Measurements from ENCODE around the gene HMG20A.

Gene HMG20A

DNA sequence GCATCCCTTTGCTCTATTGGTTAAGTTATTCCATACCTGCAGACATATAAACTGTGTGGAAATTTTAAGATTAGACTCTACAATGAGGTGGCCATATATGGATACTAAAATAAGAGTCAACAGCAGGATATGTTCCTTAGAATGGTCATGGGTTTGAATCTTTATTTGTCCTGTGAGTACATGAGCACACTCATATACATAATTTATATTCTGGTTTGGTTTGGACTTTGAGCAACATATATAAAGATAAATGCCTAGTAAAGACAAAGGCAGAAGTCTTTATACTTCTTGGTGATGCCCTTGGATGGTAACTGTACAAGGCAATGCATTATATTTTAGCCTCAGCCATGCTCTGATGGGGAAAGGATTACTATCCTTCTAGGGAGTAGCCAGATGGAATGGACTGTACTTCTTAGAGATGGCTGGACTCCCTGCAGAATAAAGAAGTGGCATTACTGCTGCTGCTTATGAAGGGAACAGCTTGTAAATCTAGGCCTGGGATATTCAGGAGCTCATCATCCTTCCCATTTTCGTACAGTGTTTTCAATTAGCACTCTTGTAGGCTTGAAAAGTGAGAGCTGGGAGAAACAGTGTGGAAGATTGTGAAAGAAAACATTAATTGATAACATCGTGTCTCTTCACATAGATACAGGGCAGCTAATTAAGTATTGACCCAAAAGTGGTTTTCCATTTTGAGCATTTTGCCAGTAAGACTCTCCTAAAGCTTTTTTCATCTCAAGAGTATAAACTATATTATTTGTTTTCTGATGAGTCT, 60.4 kb downstream of the HMG20A start:
- DNase-seq: no peak

GRCh38 chr15:77481670-77482069, 61.0 kb downstream of the HMG20A start:
- DNase-seq: no peak

DNA sequence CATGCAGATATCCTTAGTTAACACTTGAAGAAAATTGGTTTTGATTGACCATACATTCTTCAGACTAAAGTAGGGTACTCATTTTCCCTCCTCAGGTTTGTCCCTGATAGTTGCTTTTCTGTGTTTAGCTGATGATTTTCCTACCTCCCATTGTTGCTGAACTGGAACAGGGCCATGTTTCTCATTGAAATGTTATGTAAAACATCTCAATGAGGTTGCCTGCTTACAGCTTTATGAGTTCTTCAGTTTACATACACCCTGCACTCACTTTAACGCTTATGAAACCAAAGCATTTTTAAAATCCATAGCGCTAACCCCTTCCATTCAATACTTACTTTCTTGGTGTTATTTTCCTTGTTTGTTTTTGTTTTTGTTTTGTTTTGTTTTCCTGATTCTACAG, 61.9 kb downstream of the HMG20A start:
- no peak for DNase-seq

GRCh38 chr15:77483425-77484140, 62.9 kb downstream of the HMG20A start:
- DNase-seq: no peak

DNA sequence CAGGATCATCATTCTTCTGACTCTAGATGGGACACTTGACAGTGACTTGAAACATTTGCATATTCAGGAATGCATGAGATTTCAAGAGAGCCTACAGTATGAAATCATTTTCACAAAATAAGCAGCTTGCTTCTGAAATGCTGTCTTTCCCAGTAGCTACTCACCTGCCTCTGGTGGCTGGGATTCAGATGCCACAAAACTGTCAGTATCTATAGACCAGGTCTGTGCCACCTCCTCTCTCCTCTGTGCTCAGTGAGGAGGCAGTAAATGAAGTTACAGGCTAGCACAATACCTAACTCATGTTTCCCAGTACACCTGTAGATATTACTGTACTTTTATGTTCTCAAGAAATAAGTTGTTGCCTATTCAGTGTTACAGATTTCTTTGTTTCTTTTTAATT, 64.3 kb downstream of the HMG20A start:
- no peak for DNase-seq

DNA sequence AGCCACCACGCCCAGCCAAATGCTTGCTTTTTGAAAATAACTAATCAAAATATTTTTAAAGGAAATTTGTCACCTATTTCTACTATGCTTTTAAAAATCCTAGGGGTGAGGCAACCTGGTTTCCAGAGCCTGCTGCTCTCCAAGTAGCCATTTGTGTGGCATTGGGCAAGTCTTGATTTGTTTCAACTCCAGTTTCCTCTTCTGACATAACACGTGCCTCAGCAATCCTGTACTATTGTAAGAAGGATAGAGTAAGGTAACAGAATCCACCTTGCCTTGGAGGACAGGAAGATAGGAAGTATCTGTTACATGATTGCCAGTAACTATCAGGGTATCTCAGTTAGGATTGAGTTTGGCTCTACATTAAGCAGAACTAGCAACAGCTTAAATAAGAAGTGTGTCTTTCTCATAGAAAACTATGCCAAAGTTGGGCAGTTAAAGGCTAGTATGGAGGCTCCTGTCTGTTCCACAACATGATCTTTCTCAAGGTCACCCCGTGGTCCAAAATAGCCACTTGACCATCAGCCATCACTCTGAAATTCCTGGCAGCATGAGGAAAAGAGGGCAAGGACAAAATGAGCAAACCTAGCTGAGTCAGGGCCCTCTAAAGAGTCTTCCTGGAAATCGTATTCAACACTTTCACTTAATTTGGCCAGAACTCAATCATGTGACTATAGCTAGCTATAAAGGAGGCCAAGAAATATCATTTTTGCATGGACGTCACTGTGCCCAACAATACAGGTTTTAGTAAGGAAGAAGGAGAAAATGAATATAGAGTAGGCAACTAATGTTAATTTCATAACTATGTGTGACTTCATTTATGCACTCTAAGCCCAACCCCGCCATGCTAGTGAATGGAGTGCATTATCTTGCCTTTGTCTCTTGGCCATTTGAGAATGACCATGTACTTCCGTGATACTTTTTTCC, 66.1 kb downstream of the HMG20A start:
- DNase-seq: no peak

- no peak for DNase-seq
Observed at GRCh38 chr15:77487469-77487842, 66.8 kb downstream of the HMG20A start.

GRCh38 chr15:77487888-77488287, 67.2 kb downstream of the HMG20A start:
- no peak for DNase-seq

- no peak for DNase-seq
Observed at GRCh38 chr15:77489647-77490046, 69.0 kb downstream of the HMG20A start.

DNA sequence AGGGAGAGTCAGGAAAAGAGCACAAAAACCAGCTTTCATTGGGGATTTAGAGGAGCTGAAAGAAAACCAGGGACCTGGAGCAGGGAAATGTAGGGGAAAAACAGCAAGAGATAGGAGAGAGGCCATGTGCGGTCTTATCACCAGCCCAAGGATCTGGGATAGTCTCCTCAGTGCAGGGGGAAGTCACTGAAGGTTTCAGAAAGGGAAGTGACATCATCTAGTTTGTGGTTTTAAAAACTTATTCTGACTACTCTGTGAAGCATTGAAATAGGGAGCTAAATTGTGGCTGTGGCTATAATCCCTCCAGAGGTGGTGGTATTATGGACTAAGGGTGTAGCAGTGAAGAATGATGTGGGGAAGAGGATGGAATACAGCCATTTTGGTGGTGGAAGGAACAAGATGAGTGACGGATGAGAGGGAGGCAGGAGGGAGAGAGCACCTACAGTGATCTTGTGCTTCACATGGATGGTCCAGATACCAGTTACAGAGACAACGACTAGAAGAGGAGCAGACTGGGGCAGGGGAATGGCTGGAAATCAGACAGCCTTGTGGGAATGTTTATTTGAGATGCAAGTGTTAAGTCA, 72.7 kb downstream of the HMG20A start:
- no peak for DNase-seq

GRCh38 chr15:77494073-77494867, 73.6 kb downstream of the HMG20A start:
- no peak for DNase-seq

DNA sequence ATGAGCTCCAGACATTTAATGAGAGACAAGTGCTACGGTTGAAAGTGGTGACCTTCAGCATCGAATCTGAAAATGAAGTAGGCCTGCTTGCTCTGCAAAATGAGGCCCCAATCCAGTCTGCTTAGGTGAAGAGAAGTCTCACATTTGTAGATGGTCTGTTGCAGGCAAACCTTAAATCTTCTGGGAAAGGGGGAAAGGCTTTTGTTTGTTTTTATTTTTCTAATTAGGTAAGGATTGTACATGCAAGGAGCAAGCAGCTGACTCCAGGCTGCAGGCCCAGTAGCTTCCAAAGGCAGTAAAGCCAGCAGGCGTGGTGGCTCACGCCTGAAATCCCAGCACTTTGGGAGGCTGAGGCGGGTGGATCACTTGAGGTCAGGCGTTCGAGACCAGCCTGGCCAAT, 74.3 kb downstream of the HMG20A start:
- DNase-seq: no peak

- no peak for DNase-seq
Observed at GRCh38 chr15:77495838-77496596, 75.3 kb downstream of the HMG20A start.

DNA sequence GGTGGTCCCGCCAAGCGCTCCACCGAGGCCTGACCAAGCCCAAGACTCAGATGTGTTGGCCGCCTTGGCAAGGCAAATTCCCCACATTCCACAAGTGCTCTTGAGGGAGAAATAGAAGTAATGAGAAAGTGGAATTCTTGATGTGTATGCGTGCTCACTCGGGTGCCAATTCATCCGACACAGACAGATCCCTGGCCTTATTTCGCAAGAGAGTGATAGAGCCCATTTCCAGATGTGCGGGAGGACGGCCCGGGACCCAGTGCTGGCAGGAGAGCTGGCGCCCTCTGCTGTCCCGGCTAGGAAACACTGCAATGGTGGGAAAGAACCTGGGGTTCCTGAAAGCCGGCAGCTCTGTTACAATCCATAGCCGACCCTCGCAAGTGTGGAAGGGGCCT, 76.0 kb downstream of the HMG20A start:
- DNase-seq: peak; percentile 70

DNA sequence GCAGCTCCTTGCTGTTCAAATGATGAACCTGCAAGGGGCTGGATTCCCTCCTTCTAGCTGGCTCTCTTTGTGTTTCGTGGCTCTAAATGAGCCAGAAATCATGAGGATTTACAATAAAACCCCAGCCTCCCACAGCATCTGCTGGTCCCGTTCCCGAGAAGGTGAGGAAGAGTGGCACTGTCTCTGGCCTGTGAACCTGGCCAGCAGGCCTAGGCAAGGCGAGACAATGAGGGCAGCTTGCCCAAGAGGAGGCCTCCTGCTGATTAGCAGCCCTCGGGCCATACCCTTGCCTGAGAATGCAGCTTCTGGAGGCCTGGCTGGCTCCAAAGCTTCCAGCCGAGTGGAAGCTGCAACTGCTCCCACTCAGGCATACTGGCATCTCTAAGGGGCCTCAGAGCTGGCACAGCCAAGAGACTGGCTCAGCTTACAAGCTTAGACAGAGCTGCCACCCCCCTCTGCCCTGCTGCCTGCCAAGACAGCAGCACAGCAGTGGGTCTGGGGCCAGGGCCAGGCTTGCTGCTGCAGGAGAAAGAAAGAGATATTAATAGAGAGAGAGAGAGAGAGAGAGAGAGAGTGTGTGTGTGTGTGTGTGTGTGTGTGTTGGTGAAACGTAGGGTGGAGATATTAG, 76.5 kb downstream of the HMG20A start:
- DNase-seq: no peak

DNA sequence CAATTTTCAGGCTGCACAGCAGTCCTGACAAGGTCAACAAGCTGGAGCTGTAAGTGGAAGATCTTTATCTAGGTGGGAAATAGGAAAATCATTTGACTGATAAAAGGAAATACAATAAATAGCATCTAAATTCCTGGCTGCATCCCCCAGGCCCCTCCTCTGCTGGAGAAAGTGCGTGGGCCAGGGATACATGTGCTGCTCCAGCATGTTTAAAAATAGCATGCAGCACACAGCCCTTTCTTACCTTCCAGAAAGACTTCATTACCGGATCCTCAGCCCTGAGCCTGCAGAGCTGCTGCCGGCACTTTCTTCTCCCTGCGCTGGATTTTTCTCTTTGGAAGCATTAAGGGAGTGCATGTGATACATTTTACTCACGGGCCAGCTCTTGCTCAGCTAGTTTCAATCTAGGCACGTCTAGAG, 77.3 kb downstream of the HMG20A start:
- no peak for DNase-seq

DNA sequence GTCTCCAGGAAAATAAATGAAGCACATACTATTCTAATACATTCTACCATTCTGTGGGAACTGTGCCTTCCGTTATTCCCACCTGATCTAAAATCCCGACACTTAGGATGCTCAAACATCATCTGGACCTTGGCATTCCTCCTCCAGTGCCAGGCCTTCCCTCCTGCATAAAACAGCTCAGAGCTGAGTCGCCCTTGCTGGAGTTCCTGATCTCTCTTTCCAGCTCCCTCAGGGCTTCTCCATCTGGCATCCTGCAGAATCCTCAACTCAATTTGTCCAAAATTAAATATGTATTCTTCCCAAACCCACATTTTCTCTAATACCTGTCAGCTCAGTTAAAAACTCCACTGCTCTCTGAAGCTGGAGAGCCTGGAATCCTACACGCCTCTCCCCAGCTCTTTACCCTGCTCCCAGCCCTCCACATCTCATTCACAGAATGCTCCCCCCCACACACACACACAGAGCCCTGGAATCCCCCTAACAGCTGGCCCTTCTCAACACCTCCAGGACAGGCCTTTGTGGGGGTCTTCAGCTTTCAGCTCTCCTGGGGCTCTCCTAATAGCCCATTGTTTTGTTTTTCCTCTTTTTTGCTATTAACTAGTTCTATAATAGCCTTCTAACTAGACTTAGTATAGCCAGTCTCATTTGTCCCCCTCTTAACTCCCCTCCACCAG, 78.5 kb downstream of the HMG20A start:
- no peak for DNase-seq

DNA sequence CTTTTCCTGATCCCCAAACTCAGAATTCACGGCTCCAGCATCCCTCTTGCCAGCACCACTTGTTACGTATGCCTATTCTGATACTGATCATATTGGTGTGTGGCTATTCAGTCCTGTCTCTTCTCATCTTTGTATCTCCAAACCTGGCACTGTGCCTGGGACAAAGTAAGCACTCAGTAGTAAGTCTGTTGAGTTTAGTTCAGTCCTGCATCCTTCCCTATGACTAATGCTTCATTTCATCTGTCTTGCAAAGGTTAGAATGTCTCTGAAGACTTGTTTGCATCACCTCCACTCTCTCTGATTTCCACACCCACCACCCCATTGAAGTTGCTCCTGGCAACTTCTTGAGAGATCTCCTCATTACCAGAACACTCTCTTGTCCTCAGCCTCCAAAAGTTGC, 80.3 kb downstream of the HMG20A start:
- DNase-seq: no peak

GRCh38 chr15:77502379-77503095, 81.8 kb downstream of the HMG20A start:
- no peak for DNase-seq

DNA sequence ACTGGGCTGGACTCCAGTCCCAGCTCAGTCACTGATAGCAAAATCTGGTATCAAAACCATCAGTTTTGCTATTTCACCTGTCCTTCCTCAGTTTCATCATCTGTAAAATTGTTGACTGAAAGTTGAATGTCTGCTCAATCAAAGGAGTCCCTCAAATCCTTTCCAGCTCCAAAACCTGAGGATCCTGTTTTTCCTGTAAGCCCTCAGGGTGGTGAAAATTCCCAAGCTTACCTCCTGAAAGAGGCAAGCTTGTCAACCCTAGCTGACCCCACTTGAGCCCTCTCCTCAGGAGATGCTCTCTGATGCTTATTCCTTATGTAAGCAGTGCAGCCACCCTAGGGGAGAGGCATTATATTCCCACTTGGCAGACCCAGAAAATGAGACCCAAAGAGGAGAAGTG, 82.6 kb downstream of the HMG20A start:
- no peak for DNase-seq

All from CD4-positive, alpha-beta T cell treated with Interleukin-10 for 1 hour (primary cell).